Karpas-422 (cell line): ENCODE data around the gene WIPF2. TPM values are rescaled to one million over a fixed set of nuclear protein-coding genes. Genes with fewer than 3 reads are reported as not detected.
A peak's percentile ranks its signal among the peaks of the same experiment; 100 is the strongest.

ENCODE experiments used
- DNase-seq: peaks from one replicate; pipeline ENCODE4 v3.0.0-alpha.2; 2015
- H2AFZ ChIP-seq: fragments of 200-600 bp; sonication (generic); 2 replicates; pipeline ENCODE4 v1.6.1; 2014; ENCODE audit warnings: antibody characterized with exemption, low read length, mixed read lengths
- H3K27ac ChIP-seq: fragments of 200-600 bp; sonication (generic); 2 replicates; pipeline ENCODE4 v1.5.1; 2014; ENCODE audit warnings: mild to moderate bottlenecking, low read length, moderate library complexity
- H3K27me3 ChIP-seq: fragments of 200-600 bp; sonication (generic); 2 replicates; pipeline ENCODE4 v1.6.1; 2014; ENCODE audit warnings: low read length, mixed read lengths
- H3K36me3 ChIP-seq: fragments of 200-600 bp; sonication (generic); 2 replicates; pipeline ENCODE4 v1.6.1; 2014; ENCODE audit warnings: low read length, mixed read lengths; ENCODE audit not compliant: insufficient read depth
- H3K4me1 ChIP-seq: fragments of 200-600 bp; sonication (generic); 2 replicates; pipeline ENCODE4 v1.6.1; 2014; ENCODE audit warnings: mild to moderate bottlenecking, low read length, mixed read lengths
- H3K4me2 ChIP-seq: fragments of 200-600 bp; sonication (generic); 2 replicates; pipeline ENCODE4 v1.6.1; 2014; ENCODE audit warnings: low read length, low read depth, mild to moderate bottlenecking; ENCODE audit not compliant: poor library complexity, severe bottlenecking
- H3K4me3 ChIP-seq: fragments of 200-600 bp; sonication (generic); 2 replicates; pipeline ENCODE4 v1.5.1; 2014; ENCODE audit warnings: mild to moderate bottlenecking, antibody characterized with exemption, low read length, mixed read lengths
- H3K79me2 ChIP-seq: fragments of 200-600 bp; sonication (generic); 2 replicates; pipeline ENCODE4 v1.6.1; 2014; ENCODE audit warnings: mild to moderate bottlenecking, low read length, mixed read lengths
- H3K9ac ChIP-seq: fragments of 200-600 bp; sonication (generic); 2 replicates; pipeline ENCODE4 v1.6.0; 2014; ENCODE audit warnings: low read length
- H3K9me2 ChIP-seq: fragments of 200-600 bp; sonication (generic), shearing (Covaris generic); replicated peaks from 2 replicates; pipeline ENCODE4 v1.6.0; 2014; ENCODE audit warnings: mild to moderate bottlenecking, low read length, moderate library complexity; ENCODE audit not compliant: insufficient read depth
- H3K9me3 ChIP-seq: fragments of 300-700, 200-600 bp; sonication (generic); 2 replicates; pipeline ENCODE4 v1.6.1; 2014; ENCODE audit warnings: low read length, mixed read lengths
- H4K20me1 ChIP-seq: fragments of 200-600 bp; sonication (generic); 2 replicates; pipeline ENCODE4 v1.6.1; 2014; ENCODE audit warnings: mild to moderate bottlenecking, antibody characterized with exemption, low read length, low read depth; ENCODE audit not compliant: insufficient read depth
- total RNA-seq: library from RNA; depleted of rRNA; stranded (reverse); fragments of >200 nt; shearing (Covaris generic); gene quantifications from 2 replicates; pipeline ENCODE4 v1.2.3, GENCODE V29; 2014; ENCODE audit warnings: low replicate concordance

WIPF2 gene
- total RNA-seq, 1 experiment from 2014 or later: 19.0 TPM

DNA sequence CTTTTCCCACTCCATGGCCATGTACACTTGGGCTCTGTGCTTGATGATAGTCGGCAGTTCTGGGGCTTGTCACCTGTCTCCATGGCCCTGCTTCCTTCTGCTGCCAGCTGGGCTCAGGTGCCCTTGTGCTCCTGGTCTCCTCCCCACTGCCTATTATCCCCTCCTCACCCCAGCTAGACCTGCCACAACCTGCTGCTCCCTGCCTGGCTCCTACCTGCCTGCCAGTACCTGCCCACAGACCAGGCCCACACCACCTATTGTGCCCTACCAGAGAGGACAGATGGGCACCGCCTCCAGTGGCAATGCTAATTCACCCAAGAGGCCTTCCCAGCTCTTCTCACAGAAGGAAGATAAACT is 42.4 kb upstream of the WIPF2 start:
- peak overlapping the region; percentile 78 for H3K4me2 ChIP-seq
- no peak overlapping the region for H3K27ac ChIP-seq
- no peak for DNase-seq
- H3K27me3 ChIP-seq: no peaks in the 10 kb centered on the region
- no peaks in the 10 kb centered on the region for H4K20me1 ChIP-seq
- H3K9me3 ChIP-seq: no peaks in the 10 kb centered on the region
- H3K9me2 ChIP-seq: no peaks in the 10 kb centered on the region
- H3K9ac ChIP-seq: peak overlapping the region; percentile 31
- H2AFZ ChIP-seq: no peak overlapping the region; the same call in 1 of the 2 replicates
- no peaks in the 10 kb centered on the region for H3K79me2 ChIP-seq
- peaks cover 25% of the 10 kb centered on the region for H3K4me1 ChIP-seq
- peak overlapping the region; percentile 18; the same call in 1 of the 2 replicates for H3K4me3 ChIP-seq
- H3K36me3 ChIP-seq: peaks cover 5% of the 10 kb centered on the region

DNA sequence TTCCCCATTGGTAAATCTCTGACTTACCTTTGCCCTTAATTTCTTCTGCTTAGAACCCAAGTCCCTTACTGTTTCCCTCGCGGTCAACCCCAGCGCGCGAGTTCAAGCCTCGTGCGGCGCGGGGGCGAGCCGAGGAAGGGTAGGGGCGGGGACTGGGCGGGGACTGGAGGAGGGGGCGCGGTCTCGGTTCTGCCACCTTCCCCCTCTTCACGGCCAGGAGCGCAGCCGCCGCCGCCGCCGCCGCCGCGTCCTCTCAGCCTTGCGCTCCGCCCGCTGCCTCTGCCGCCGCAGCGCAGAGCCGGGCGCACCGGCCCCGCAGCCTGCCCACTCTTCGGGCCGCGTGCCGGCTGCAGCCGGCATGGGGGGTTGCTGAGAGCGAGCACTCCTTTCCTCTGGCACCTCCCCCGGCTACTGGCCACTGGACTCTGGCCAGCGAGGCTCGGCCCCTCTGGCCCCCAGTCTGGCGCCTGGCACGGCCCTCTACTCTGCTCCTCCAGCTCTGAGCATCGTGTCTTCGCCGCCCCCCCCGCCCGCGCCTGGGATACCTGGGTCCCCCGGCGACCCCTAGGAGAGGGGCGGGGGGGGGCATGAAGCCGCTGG is 41.7 kb upstream of the WIPF2 start, which contains the start of gene RAPGEFL1:
Gene RAPGEFL1, plus strand, starts transcription at position 196 of the 600 bp plus-strand sequence. Its CDS starts 392 bp downstream, at position 588.
- Histone ChIP-seq H3K9ac (peak within 1 kb of the TSS; percentile 79), H3K9me3 (no peaks in the 10 kb centered on the region), H3K27ac (no peak within 1 kb of the TSS), H2AFZ (no peak within 1 kb of the TSS; the same call in 1 of the 2 replicates), H3K4me2 (peak within 1 kb of the TSS; percentile 78), H3K9me2 (no peaks in the 10 kb centered on the region), H3K36me3 (peaks cover 2% of the 10 kb centered on the region; the same call in 1 of the 2 replicates), H3K4me3 (peak within 1 kb of the TSS; percentile 72), H4K20me1 (no peaks in the 10 kb centered on the region), H3K27me3 (no peaks in the 10 kb centered on the region), H3K79me2 (no peaks in the 10 kb centered on the region), H3K4me1 (peaks cover 25% of the 10 kb centered on the region)
- peak; percentile 90 for DNase-seq

DNA sequence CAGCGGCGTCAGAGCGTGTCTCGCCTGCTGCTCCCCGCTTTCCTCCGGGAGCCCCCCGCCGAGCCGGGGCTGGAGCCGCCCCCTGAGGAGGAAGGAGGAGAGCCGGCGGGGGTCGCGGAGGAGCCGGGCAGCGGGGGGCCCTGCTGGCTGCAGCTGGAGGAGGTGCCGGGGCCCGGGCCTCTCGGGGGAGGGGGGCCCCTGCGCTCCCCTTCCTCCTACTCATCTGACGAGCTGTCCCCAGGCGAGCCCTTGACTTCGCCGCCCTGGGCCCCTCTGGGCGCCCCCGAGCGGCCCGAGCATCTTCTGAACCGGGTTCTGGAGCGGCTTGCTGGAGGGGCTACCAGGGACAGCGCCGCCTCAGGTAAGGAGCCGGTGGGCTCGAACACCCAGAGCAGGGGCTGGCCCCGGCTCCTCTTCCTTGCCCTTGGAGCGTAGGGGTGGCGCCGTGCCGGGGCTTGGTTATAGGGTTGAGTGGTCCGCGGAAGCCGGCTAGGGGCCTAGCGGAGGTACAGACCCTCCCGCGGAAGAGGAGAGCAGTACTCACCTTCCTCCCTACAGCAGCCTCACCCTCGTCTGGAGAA is 41.0 kb upstream of the WIPF2 start:
- DNase-seq: no peak
- peak overlapping the region; percentile 72 for H3K4me3 ChIP-seq
- peaks cover 2% of the 10 kb centered on the region; the same call in 1 of the 2 replicates for H3K36me3 ChIP-seq
- no peaks in the 10 kb centered on the region for H3K9me3 ChIP-seq
- no peak overlapping the region for H2AFZ ChIP-seq
- H4K20me1 ChIP-seq: no peaks in the 10 kb centered on the region
- H3K27ac ChIP-seq: no peak overlapping the region
- H3K27me3 ChIP-seq: no peaks in the 10 kb centered on the region
- H3K79me2 ChIP-seq: no peaks in the 10 kb centered on the region
- H3K9ac ChIP-seq: peak overlapping the region; percentile 79
- H3K9me2 ChIP-seq: no peaks in the 10 kb centered on the region
- H3K4me2 ChIP-seq: peak overlapping the region; percentile 78
- H3K4me1 ChIP-seq: peaks cover 25% of the 10 kb centered on the region

DNA sequence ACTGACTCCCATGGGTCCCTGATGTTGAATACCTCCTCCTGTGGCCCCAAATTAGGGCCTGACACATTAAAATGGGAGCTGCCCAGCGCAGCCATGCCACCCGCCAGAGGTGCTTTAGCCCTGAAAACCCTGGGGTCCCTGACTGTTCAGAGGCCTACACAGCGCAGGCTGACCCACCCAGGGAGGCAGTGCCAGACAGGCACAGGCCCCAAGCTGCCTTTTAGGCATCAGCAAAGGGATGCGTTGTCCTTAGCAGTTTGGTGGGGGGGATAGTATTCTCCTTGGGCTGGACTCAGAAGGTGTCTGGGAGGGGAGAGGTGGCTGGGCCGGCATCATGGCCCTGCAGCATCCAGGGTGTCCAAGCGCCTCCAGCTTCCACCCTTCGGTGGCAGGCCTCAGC is 40.4 kb upstream of the WIPF2 start:
- no peak for DNase-seq
- H3K4me2 ChIP-seq: no peak overlapping the region
- H3K9ac ChIP-seq: no peak overlapping the region
- no peaks in the 10 kb centered on the region for H4K20me1 ChIP-seq
- H3K9me2 ChIP-seq: no peaks in the 10 kb centered on the region
- H3K36me3 ChIP-seq: peaks cover 2% of the 10 kb centered on the region; the same call in 1 of the 2 replicates
- H3K9me3 ChIP-seq: no peaks in the 10 kb centered on the region
- no peaks in the 10 kb centered on the region for H3K27me3 ChIP-seq
- H3K4me1 ChIP-seq: peaks cover 25% of the 10 kb centered on the region
- H3K27ac ChIP-seq: no peak overlapping the region
- no peaks in the 10 kb centered on the region for H3K79me2 ChIP-seq
- no peak overlapping the region; the same call in 1 of the 2 replicates for H3K4me3 ChIP-seq
- no peak overlapping the region for H2AFZ ChIP-seq

DNA sequence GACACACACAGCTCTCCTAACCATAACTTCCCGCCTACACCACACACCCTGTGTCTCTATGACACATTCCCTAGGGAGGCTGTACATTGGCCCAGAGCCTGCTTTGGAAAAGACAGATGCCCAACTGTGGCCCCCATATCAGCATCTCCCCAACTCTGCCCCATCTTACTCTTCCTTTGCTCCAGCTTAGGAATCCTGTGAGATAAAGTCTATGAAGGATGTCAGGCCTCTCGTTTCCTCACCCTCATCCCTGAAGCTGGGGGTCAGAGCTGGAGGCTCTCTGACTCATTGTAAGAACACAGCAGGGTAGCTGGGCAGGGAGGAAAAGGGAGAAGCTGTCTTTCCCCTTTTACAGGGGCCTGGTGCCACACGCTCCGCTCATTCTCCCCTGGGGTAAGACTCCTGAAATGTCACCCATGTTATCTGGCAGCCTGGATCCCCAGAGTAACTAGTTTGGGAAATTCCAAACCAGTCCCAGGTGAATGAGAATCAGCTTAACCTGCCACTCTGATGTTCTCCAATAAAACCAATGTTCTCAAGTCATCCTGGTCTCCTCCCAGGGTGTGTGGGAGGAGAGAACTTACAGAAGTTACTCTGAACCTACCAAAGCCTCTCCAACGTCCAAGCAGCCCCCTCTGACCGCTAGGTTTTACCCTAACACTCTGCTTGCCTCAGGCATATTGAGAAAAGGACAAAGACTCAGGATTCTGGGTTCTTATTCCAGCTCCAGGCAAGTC is 39.0 kb upstream of the WIPF2 start:
- H3K79me2 ChIP-seq: no peaks in the 10 kb centered on the region
- H3K4me1 ChIP-seq: peaks cover 25% of the 10 kb centered on the region
- H3K9ac ChIP-seq: no peak overlapping the region
- peaks cover 2% of the 10 kb centered on the region; the same call in 1 of the 2 replicates for H3K36me3 ChIP-seq
- DNase-seq: no peak
- no peak overlapping the region for H3K4me3 ChIP-seq
- no peaks in the 10 kb centered on the region for H3K9me2 ChIP-seq
- no peaks in the 10 kb centered on the region for H4K20me1 ChIP-seq
- no peaks in the 10 kb centered on the region for H3K9me3 ChIP-seq
- no peak overlapping the region for H3K4me2 ChIP-seq
- H3K27me3 ChIP-seq: no peaks in the 10 kb centered on the region
- H3K27ac ChIP-seq: no peak overlapping the region
- no peak overlapping the region for H2AFZ ChIP-seq

DNA sequence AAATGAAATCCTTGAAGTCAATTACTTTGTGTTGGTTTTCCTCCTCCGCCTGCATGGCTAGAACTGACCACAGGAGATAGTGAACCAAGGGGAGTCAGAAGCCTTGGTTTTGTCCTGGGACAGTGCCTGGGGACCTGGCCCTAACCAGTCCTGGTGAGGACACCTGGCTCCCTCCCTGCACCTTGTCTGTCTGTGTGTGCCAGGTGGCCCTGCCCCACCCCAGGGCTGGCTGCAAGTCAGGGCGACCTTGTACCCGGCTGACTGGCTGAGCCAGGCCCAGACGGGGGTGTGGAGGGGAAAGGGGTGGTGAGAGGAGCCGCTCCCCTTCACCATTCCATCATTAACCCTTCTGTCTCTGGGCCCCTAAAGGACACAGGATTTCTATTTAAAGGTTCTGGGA is 38.4 kb upstream of the WIPF2 start:
- no peaks in the 10 kb centered on the region for H3K27me3 ChIP-seq
- H3K9ac ChIP-seq: no peak overlapping the region
- H2AFZ ChIP-seq: no peak overlapping the region
- no peak overlapping the region for H3K27ac ChIP-seq
- peaks cover 2% of the 10 kb centered on the region; the same call in 1 of the 2 replicates for H3K36me3 ChIP-seq
- H3K4me1 ChIP-seq: peaks cover 25% of the 10 kb centered on the region
- H3K4me2 ChIP-seq: no peak overlapping the region
- no peaks in the 10 kb centered on the region for H3K9me3 ChIP-seq
- H3K79me2 ChIP-seq: no peaks in the 10 kb centered on the region
- no peak for DNase-seq
- H4K20me1 ChIP-seq: no peaks in the 10 kb centered on the region
- H3K4me3 ChIP-seq: no peak overlapping the region
- no peaks in the 10 kb centered on the region for H3K9me2 ChIP-seq

DNA sequence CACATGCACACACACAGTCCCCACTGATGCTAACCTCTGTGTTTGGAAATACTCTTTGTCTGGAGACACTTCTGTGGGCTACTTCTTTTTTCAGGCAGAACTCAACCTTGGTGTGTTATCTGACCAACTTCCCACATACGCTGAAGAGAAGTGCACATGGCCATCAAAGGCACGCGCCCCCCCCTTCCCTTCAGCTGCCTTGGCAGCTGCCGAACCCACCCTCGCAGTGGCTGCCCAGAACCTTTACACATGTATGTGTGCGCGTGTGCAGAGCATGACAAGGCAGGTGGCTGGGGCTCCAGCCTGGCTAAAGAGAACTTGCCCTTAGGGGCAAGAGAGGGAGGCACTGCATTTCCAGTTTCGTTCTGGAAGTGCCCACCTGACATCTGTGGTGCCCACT is 37.9 kb upstream of the WIPF2 start:
- H3K4me1 ChIP-seq: peaks cover 25% of the 10 kb centered on the region
- H2AFZ ChIP-seq: no peak overlapping the region
- H3K4me2 ChIP-seq: no peak overlapping the region
- H3K27ac ChIP-seq: no peak overlapping the region
- DNase-seq: no peak
- H3K36me3 ChIP-seq: peaks cover 2% of the 10 kb centered on the region; the same call in 1 of the 2 replicates
- H3K9ac ChIP-seq: no peak overlapping the region
- H4K20me1 ChIP-seq: no peaks in the 10 kb centered on the region
- no peaks in the 10 kb centered on the region for H3K9me3 ChIP-seq
- H3K27me3 ChIP-seq: no peaks in the 10 kb centered on the region
- no peak overlapping the region for H3K4me3 ChIP-seq
- no peaks in the 10 kb centered on the region for H3K9me2 ChIP-seq
- no peaks in the 10 kb centered on the region for H3K79me2 ChIP-seq

DNA sequence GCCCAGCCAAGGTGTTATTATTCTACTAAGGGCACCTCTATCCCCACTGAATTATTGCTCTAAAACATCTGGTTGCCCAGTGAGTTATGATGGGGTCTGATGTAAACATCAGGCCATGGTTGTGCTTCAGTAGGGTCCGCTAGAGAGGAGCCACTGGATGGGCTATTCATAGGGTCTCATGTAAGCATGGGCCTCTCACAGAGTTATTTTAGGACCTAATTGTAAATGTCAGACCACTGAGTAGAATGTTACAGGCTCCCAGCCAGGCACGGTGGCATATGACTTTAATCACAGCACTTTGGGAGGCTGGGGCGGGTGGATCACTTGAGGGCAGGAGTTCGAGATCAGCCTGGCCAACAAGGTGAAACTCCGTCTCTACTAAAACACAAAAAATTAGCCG is 36.5 kb upstream of the WIPF2 start:
- Histone ChIP-seq H3K79me2 (no peaks in the 10 kb centered on the region), H3K4me3 (no peak overlapping the region), H3K27ac (no peak overlapping the region), H3K9me2 (no peaks in the 10 kb centered on the region), H3K4me1 (peaks cover 13% of the 10 kb centered on the region), H3K36me3 (peaks cover 2% of the 10 kb centered on the region; the same call in 1 of the 2 replicates), H3K9ac (no peak overlapping the region), H3K9me3 (no peaks in the 10 kb centered on the region), H4K20me1 (no peaks in the 10 kb centered on the region), H3K27me3 (no peaks in the 10 kb centered on the region), H2AFZ (no peak overlapping the region), H3K4me2 (no peak overlapping the region)
- DNase-seq: no peak
